HG03565 (cell line): ENCODE data around the gene MRPL4.
"Not testable (repeated sequence)": the region's sequence is repeated elsewhere in the genome, so short reads cannot be mapped to it uniquely, and the experiment has no call there.

ENCODE experiments used
- ATAC-seq: cut with Tn5 transposase; IDR thresholded peaks from one replicate; pipeline ENCODE4 v1.9.1; 2021; ENCODE audit warnings: mild to moderate bottlenecking, moderate library complexity; ENCODE audit not compliant: unreplicated experiment

MRPL4 gene

DNA sequence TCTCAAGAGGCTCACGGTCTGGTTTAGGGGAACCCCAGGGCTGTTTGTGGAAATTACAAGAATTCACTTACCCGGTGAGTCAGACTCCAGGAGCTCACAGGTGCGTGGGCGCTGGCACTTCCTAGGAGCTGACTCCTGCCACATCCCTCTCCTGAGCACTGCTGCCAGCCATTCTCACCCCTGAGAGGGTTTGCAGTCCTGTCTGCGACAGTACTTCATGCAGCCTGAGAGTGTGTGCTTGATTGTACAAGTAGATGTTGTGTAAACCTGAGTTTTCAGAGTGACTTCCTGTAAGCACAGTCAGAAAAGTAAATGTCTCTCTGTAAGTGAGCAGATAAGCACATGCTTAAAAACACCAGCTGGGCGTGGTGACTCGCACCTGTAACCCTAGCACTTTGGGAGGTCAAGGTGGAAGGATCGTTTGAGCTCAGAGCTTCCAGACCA, 8.1 kb downstream of the MRPL4 start:
- no peak for ATAC-seq

DNA sequence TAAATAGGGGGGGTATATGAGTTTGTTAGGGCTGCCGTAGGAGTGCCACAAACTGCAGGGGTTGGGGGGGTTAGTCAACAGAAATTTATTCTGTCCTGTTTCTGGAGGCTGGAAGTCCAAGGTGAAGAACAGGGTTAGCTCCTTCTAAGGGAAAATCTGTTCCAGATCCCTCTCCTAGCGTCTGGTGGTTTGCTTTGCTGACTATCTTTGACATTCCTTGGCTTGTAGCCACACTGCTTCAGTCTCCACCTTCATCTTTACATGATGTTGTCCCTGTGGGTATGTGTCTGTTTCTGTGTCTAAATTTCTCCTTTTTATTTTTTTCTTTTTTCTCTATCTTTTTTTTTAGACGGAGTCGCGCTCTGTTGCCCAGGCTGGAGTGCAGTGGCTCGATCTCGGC, 10.8 kb downstream of the MRPL4 start:
- no peak for ATAC-seq

DNA sequence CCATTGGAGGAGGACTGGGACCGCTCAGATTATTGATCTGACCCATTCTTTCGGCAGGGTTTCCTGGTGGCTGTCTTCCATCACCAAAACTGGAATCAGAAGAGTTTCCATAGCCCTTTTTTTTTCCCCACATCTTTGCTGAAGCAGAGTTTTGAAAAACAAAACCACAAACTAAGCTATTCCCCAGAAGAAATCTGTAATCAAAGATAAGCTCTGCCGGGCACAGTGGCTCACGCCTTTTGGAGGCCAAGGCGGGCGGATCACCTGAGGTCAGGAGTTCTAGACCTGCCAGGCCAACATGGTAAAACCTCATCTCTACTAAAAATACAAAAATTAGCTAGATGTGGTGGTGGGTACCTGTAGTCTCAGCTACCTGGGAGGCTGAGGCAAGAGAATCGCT, 14.7 kb downstream of the MRPL4 start:
- no peak for ATAC-seq

DNA sequence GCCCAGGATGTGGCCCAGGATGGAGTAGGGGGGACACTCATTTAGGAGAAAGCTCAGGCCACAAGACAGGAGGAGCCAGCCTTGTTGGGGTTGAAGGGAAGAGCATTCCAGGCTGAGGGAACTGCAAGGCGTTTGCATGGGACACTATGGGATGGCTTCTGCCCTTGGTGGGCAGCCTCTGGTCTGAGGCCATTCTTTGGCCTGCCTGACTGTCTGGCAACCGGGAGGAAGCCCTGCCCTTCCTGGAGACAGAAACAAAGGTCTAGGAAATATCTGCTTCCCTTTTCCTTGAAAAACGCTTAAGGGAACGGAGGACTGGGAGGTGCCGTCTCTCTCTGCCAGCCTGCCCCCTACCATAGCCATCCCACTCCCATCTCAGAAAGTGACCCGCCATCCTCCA, 16.1 kb downstream of the MRPL4 start:
- no peak for ATAC-seq

DNA sequence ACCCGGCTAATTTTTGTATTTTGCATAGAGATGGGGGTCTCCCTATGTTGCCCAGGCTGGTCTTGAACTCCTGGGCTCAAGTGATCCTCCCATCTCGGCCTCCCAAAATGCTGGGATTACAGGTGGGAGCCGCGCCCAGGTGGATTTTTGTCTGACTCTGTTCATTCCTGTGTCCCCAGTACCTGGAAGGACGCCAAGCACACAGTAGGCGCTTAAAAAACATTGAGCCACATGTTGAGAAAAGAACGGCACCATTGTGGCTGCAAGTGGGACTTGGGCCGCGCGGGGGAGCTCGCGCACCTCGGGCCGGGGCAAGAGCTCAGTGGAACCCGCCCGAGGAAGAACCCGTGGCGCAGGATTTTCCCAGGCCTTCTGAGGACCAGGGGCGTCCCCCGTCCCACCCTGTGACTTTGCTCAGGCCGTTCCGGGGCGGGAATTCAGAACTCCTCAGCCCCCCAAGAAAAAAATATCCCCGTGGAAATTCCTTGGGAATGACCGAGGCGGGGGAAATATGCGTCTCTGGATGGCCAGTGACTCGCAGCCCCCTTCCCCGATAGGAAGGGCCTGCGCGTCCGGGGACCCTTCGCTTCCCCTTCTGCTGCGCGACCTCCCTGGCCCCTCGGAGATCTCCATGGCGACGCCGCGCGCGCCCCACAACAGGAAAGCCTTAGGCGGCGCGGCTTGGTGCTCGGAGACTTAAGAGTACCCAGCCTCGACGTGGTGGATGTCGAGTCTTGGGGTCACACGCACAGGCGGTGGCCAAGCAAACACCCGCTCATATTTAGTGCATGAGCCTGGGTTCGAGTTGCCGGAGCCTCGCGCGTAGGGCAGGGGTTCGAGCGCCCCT, 17.5 kb downstream of the MRPL4 start:
- no peak for ATAC-seq

DNA sequence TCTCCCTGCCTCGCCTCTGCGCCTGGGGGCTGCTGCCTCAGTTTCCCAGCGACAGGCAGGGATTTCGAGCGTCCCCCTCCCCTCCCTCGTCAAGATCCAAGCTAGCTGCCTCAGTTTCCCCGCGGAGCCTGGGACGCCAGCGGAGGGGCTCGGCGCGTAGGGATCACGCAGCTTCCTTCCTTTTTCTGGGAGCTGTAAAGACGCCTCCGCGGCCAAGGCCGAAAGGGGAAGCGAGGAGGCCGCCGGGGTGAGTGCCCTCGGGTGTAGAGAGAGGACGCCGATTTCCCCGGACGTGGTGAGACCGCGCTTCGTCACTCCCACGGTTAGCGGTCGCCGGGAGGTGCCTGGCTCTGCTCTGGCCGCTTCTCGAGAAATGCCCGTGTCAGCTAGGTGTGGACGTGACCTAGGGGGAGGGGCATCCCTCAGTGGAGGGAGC, 18.2 kb downstream of the MRPL4 start:
- peak; percentile 36 for ATAC-seq

DNA sequence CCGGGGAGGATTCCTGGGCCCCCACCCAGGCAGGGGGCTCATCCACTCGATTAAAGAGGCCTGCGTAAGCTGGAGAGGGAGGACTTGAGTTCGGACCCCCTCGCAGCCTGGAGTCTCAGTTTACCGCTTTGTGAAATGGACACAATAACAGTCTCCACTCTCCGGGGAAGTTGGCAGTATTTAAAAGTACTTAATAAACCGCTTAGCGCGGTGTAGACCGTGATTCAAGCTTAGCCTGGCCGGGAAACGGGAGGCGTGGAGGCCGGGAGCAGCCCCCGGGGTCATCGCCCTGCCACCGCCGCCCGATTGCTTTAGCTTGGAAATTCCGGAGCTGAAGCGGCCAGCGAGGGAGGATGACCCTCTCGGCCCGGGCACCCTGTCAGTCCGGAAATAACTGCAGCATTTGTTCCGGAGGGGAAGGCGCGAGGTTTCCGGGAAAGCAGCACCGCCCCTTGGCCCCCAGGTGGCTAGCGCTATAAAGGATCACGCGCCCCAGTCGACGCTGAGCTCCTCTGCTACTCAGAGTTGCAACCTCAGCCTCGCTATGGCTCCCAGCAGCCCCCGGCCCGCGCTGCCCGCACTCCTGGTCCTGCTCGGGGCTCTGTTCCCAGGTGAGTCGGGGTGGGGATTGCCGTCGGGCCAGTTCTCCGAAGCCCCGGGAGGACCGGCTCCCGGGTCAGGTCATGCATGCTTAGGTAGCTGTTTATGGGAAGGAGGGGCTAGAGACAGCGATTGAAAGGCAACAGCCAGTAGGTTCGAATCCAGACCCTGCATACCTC, 18.8 kb downstream of the MRPL4 start, which contains the start of gene ICAM1:
Gene ICAM1, plus strand, starts transcription at position 505 of the 779 bp plus-strand sequence. Its CDS starts 40 bp downstream, at position 545.
- ATAC-seq = peak; percentile 25

DNA sequence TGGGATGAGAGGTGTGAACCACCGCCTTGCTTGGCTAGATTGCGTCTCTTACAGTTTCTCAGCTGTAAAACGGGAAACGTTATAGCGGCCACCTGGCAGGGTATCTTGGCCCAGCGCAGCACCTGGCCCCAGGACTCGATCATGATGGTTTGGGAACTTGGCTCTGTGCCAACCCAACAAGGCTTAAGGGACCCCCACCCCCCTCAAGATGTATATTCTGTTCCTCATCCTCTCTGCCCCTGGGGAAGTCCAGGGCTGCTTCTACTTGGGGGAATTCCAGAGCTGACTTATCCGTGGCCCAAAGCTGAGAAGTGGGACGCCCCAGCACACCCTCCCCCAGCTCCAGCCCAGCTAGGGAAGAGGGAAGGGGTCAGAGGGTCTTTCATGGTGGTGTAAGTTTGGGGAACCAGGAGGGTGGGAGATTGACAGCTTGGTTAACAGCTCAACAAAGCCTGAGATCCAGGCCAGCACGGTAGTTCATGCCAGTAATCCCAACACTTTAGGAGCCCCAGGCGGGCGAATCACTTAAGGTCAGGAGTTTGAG, 19.6 kb downstream of the MRPL4 start:
- ATAC-seq = no peak

DNA sequence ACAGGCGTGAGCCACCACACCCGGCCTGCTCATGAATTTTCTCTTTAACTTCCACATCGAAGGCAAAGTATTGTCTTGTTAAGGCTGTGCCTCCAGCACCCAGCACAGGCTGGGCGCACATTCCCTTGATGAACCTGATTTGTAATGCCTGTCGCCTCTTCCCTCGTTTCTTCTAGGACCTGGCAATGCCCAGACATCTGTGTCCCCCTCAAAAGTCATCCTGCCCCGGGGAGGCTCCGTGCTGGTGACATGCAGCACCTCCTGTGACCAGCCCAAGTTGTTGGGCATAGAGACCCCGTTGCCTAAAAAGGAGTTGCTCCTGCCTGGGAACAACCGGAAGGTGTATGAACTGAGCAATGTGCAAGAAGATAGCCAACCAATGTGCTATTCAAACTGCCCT, 22.6 kb downstream of the MRPL4 start:
- no peak for ATAC-seq

DNA sequence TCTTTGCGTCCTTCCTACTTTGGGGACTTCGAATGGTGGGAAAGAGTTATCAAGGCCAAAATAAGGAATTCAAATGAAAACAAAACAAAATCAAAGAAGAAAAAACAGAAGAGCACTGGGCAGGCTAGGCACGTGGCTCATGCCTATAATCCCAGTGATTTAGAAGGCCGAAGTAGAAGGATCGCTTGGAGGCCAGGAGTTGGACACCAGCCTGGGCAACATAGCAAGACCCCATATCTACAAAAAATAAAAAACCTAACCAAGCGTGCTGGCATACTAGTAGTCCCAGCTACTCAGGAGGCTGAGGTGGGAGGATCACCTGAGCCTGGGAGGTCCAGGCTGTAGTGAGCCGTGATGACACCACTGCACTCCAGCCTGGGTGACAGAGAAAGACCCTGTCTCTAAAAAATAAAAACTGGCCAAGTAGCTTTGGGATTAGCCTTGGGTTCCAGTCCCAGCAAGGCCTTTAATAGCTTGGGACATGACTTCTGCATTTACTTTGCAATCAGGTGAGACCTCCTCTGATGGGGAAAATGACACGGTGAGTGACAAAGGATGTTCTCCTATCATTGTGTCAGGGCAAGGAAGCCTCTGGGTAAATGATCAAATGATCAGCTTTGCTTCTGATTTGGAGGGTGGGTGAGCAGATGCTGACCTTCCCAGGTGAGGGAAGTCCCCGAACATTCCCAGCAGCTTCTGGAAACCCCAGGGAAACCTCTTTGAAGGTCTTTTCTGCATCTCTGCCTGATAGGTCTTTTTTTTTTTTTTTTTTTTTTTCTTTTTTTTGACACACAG, 26.0 kb downstream of the MRPL4 start:
- ATAC-seq = no peak

DNA sequence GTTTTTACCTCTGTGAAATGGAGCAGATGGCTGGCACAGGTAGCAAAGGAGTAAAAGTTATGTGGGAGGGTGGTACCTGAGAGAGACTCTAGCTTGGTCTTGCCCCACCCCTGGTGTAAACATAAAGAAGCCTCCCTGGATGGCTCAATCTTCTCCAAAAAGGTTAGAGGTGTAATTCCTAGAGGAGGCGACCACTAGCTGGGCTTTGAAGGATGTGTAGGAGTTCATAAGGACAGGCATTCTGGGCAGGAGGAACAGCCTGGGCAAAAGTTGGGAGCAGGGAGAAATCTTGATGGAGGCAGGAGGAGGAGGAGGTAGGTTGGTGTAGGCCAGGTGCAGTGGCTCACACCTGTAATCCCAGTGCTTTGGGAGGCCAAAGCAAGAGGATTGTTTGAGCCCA, 26.9 kb downstream of the MRPL4 start:
- no peak for ATAC-seq

DNA sequence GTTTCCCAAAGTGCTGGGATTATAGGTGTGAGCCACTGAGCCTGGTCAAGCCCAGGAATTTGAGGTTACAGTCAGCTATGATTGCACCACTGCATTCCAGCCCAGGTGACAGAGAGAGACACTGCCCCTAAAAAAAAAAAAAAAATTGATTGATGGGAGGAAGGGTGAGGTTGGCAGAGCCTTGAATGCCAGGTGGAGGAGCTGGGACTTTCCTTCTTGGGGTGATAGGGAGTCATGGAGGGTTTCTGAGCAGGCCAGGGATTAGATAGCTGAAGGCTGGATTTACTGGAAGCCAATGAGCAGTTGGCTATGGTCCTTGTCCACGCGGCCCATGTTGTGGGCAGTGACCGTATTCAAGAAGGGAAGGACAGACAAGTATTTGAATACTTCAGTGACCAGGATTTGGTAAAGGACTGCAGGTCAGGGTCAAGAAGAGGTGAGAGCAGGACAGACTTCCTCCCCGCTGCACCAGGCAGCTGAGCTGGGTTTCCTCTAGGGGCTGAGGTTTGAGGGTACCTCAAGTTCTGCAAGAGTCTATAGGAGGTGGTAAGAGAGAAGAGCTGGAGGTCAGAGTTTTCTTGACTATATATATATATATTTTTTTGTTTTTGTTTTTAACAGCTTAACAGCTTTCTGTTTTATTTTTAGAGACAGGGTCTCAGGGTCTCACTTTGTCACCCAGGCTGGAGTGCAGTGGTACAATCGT, 27.9 kb downstream of the MRPL4 start:
- ATAC-seq = no peak

DNA sequence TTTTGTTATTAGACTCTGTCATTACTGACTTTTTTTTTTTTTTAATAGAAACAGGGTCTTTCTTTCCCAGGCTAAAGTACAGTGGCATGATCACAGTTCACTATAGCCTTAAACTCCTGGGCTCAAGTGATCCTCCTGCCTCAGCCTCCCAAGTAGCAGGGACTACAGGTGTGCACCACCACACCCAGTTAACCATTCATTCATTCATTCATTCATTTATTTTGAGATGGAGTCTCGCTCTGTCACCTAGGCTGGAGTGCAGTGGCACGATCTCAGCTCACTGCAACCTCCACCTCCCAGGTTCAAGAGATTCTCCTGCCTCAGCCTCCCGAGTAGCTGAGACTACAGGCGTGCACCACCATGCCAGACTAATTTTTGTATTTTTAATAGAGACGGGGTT, 30.0 kb downstream of the MRPL4 start:
- ATAC-seq = not testable (repeated sequence)

DNA sequence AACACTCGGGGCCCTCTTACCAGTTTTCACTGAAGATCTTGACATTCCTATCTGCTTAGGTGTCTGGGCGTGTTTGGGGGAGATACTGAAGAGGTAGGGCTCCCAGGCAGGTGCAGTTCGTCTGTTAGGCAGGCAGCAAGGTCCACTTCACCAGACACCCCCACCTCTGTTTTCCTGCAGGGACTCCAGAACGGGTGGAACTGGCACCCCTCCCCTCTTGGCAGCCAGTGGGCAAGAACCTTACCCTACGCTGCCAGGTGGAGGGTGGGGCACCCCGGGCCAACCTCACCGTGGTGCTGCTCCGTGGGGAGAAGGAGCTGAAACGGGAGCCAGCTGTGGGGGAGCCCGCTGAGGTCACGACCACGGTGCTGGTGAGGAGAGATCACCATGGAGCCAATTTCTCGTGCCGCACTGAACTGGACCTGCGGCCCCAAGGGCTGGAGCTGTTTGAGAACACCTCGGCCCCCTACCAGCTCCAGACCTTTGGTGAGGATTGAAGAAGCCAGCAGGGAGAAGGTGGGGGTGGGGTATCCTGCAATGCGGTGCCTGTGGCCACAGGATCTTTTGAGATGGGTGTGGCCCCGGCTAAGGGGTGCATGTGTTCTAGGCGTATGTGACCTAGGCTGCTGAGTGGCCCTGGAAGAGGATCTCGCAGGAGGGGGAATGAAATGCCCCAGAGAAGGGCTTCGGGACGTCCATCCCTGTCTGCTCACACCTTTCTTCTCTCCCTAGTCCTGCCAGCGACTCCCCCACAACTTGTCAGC, 31.5 kb downstream of the MRPL4 start:
- no peak for ATAC-seq

DNA sequence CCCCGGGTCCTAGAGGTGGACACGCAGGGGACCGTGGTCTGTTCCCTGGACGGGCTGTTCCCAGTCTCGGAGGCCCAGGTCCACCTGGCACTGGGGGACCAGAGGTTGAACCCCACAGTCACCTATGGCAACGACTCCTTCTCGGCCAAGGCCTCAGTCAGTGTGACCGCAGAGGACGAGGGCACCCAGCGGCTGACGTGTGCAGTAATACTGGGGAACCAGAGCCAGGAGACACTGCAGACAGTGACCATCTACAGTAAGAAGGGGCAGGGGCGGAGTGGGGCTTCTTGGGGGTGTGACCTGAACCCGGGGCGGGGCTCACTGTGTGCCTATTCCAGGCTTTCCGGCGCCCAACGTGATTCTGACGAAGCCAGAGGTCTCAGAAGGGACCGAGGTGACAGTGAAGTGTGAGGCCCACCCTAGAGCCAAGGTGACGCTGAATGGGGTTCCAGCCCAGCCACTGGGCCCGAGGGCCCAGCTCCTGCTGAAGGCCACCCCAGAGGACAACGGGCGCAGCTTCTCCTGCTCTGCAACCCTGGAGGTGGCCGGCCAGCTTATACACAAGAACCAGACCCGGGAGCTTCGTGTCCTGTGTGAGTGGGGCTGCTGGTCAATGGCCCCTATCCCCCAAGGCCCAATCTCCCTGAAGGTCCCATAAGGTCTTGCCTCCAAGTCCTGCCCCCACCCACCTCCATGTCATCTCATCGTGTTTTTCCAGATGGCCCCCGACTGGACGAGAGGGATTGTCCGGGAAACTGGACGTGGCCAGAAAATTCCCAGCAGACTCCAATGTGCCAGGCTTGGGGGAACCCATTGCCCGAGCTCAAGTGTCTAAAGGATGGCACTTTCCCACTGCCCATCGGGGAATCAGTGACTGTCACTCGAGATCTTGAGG, 32.3 kb downstream of the MRPL4 start:
- no peak for ATAC-seq

DNA sequence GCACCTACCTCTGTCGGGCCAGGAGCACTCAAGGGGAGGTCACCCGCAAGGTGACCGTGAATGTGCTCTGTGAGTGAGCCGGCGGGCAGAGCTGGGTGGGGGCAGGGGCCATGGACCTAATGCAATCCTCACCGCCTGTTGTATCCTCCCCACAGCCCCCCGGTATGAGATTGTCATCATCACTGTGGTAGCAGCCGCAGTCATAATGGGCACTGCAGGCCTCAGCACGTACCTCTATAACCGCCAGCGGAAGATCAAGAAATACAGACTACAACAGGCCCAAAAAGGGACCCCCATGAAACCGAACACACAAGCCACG, 32.9 kb downstream of the MRPL4 start:
- no peak for ATAC-seq

DNA sequence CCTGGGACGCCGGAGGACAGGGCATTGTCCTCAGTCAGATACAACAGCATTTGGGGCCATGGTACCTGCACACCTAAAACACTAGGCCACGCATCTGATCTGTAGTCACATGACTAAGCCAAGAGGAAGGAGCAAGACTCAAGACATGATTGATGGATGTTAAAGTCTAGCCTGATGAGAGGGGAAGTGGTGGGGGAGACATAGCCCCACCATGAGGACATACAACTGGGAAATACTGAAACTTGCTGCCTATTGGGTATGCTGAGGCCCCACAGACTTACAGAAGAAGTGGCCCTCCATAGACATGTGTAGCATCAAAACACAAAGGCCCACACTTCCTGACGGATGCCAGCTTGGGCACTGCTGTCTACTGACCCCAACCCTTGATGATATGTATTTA, 33.4 kb downstream of the MRPL4 start:
- ATAC-seq = no peak

DNA sequence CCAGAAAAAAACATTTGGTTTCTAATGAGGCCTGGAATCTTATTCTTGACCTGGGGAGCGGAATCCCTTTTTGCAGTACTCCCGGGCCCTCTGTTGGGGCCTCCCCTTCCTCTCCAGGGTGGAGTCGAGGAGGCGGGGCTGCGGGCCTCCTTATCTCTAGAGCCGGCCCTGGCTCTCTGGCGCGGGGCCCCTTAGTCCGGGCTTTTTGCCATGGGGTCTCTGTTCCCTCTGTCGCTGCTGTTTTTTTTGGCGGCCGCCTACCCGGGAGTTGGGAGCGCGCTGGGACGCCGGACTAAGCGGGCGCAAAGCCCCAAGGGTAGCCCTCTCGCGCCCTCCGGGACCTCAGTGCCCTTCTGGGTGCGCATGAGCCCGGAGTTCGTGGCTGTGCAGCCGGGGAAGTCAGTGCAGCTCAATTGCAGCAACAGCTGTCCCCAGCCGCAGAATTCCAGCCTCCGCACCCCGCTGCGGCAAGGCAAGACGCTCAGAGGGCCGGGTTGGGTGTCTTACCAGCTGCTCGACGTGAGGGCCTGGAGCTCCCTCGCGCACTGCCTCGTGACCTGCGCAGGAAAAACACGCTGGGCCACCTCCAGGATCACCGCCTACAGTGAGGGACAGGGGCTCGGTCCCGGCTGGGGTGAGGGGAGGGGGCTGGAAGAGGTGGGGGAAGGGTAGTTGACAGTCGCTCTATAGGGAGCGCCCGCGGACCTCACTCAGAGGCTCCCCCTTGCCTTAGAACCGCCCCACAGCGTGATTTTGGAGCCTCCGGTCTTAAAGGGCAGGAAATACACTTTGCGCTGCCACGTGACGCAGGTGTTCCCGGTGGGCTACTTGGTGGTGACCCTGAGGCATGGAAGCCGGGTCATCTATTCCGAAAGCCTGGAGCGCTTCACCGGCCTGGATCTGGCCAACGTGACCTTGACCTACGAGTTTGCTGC, 35.1 kb downstream of the MRPL4 start, which contains the start of gene ICAM4:
Gene ICAM4, plus strand, starts transcription at position 153 of the 935 bp plus-strand sequence. Its CDS starts 58 bp downstream, at position 211.
- no peak for ATAC-seq
